ENCODE results near the gene DRC1. TPM values are rescaled to one million over a fixed set of nuclear protein-coding genes. Genes with fewer than 3 reads are reported as not detected.

DRC1 gene
- total and polyA plus RNA-seq, 7 donors, result 0.06 to 0.54 TPM; not detected in 5

GRCh38 chr2:26387189-26387588 lies 14.5 kb upstream of the DRC1 start:
- 97 to 98% methylated on average over 4 of the region's 4 CpGs for WGBS, 2 donors

DNA sequence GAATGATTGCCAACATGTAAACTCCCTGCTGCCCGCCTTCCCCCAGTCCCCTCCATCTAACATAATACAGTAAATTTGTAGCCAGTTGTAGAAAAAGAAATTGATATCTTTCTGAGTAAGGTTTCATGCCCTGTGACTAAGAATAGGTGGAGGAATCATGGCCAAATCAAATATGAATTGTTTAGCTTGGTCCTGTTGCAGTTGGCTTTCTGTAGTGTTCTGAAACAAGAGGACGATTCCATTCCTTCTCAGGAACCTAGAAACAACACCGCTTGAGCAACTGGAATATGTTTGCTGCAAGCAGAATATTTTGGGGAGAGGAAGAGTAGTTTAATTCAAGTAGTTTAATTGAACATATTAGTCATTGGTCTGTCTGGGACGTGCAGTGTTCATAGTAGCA lies 7.0 kb upstream of the DRC1 start:
- DNase-seq, result no peak
- Histone ChIP-seq H3K4me3 (no peak overlapping the region), H3K36me3 (peaks cover 0 to 24% (median 0%) of the 10 kb centered on the region in 4 donors), H3K4me1 (no peaks in the 10 kb centered on the region), H3K27ac (no peak overlapping the region), H3K27me3 (no peaks in the 10 kb centered on the region), H3K9me3 (no peaks in the 10 kb centered on the region)
- TF ChIP-seq POLR2A (IDR thresholded peaks at IDR 0.05), result no peak
- TF ChIP-seq EP300 (IDR thresholded peaks at IDR 0.05), result no peak
- no peak for TF ChIP-seq POLR2AphosphoS5 (IDR thresholded peaks at IDR 0.05)
- no peak for TF ChIP-seq CTCF (IDR thresholded peaks at IDR 0.05)
- intact Hi-C loops (cut with DNase I), result no loop called here
- 95% methylated on average over 4 of the region's 4 CpGs for WGBS, 2 donors

More at GRCh38 chr2:26387189-26387588, 14.5 kb upstream of the DRC1 start:
- intact Hi-C loops (cut with DNase I), result no loop called here
- H3K36me3 ChIP-seq, result peaks cover 0 to 71% (median 2%) of the 10 kb centered on the region in 4 donors
- no peak overlapping the region for H3K27ac ChIP-seq
- DNase-seq, result no peak
- no peak for TF ChIP-seq POLR2A (IDR thresholded peaks at IDR 0.05)
- TF ChIP-seq POLR2AphosphoS5 (IDR thresholded peaks at IDR 0.05), result no peak
- no peak overlapping the region for H3K4me3 ChIP-seq
- H3K4me1 ChIP-seq, result no peaks in the 10 kb centered on the region
- no peaks in the 10 kb centered on the region for H3K27me3 ChIP-seq
- no peaks in the 10 kb centered on the region for H3K9me3 ChIP-seq

DNA sequence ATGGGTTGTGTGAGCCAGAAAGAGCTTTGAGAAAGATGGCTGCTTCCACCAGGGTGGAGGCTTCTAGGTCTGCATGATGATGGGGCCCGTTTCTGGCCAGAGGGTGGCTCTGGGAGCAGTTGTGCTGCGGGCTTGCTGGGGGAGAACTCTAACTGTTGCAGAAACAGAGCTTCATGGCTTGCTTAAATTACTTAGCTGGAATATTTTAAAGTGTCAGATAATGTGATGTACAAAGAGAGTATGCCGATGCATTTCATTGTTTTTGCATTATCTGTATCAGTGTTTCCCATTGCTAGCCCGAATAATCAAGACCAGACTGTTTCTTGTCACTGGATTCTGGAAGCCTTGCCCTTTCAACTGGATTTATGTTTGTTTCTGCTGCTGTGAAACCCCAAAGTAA lies 6.3 kb upstream of the DRC1 start:
- Histone ChIP-seq H3K4me1 (no peaks in the 10 kb centered on the region), H3K4me3 (no peak overlapping the region), H3K27ac (no peak overlapping the region), H3K36me3 (peaks cover 0 to 17% (median 0%) of the 10 kb centered on the region in 4 donors), H3K9me3 (no peaks in the 10 kb centered on the region), H3K27me3 (no peaks in the 10 kb centered on the region)
- intact Hi-C loops (cut with DNase I), result no loop called here
- no peak for DNase-seq
- 68 to 78% methylated on average over 4 of the region's 4 CpGs for WGBS, 2 donors
- TF ChIP-seq CTCF (IDR thresholded peaks at IDR 0.05) (no peak), POLR2AphosphoS5 (IDR thresholded peaks at IDR 0.05) (no peak), EP300 (IDR thresholded peaks at IDR 0.05) (no peak), POLR2A (IDR thresholded peaks at IDR 0.05) (no peak)

- H3K4me1 ChIP-seq, result peaks cover 0 to 5% (median 4%) of the 10 kb centered on the region in 4 donors
- H3K36me3 ChIP-seq, result peaks cover 0 to 10% (median 0%) of the 10 kb centered on the region in 4 donors
- H3K27me3 ChIP-seq, result peaks cover 0 to 3% (median 0%) of the 10 kb centered on the region in 3 donors
- DNase-seq, result no peak
- no peak overlapping the region for H3K27ac ChIP-seq
- TF ChIP-seq POLR2AphosphoS5 (IDR thresholded peaks at IDR 0.05), result no peak
- TF ChIP-seq CTCF (IDR thresholded peaks at IDR 0.05), result no peak
- TF ChIP-seq POLR2A (IDR thresholded peaks at IDR 0.05), result no peak
- TF ChIP-seq EP300 (IDR thresholded peaks at IDR 0.05), result no peak
- intact Hi-C loops (cut with DNase I), result no loop called here
- no peaks in the 10 kb centered on the region for H3K9me3 ChIP-seq
- H3K4me3 ChIP-seq, result no peak overlapping the region
- WGBS, 2 donors, result 79 to 88% methylated on average over 5 of the region's 5 CpGs
Observed at GRCh38 chr2:26396734-26397298, 4.9 kb upstream of the DRC1 start.

- Histone ChIP-seq H3K27me3 (peaks cover 0 to 5% (median 0%) of the 10 kb centered on the region in 3 donors), H3K4me3 (no peak overlapping the region), H3K4me1 (peaks cover 0 to 9% (median 8%) of the 10 kb centered on the region in 4 donors), H3K27ac (no peak overlapping the region), H3K36me3 (peaks cover 0 to 10% (median 0%) of the 10 kb centered on the region in 4 donors), H3K9me3 (no peaks in the 10 kb centered on the region)
- TF ChIP-seq POLR2A (IDR thresholded peaks at IDR 0.05) (no peak), POLR2AphosphoS5 (IDR thresholded peaks at IDR 0.05) (no peak), EP300 (IDR thresholded peaks at IDR 0.05) (no peak), CTCF (IDR thresholded peaks at IDR 0.05) (no peak)
- no peak for DNase-seq
- intact Hi-C loops (cut with DNase I), result no loop called here
- WGBS, 2 donors, result 45 to 62% methylated on average over 4 of the region's 4 CpGs
Observed at GRCh38 chr2:26399771-26400376, 1.8 kb upstream of the DRC1 start.
